Ectodermal cell (in vitro differentiated cells): Measurements from ENCODE around the gene ABHD6.
"Not testable (repeated sequence)": the region's sequence is repeated elsewhere in the genome, so short reads cannot be mapped to it uniquely, and the experiment has no call there.

Experiments
- H3K27ac ChIP-seq: 2 replicates; pipeline ENCODE4 v1.7.0; 2013; ENCODE audit warnings: mild to moderate bottlenecking, low read depth, low read length; ENCODE audit not compliant: insufficient read depth, poor library complexity, severe bottlenecking
- H3K27me3 ChIP-seq: 2 replicates; pipeline ENCODE4 v1.7.0; 2013; ENCODE audit warnings: mild to moderate bottlenecking, low read length; ENCODE audit not compliant: insufficient read depth, control insufficient read depth, poor library complexity, severe bottlenecking
- H3K36me3 ChIP-seq: one replicate; pipeline ENCODE4 v1.7.0; 2013; ENCODE audit warnings: low read length; ENCODE audit not compliant: control insufficient read depth, insufficient read depth
- H3K4me1 ChIP-seq: one replicate; pipeline ENCODE4 v1.7.0; 2013; ENCODE audit warnings: low read length; ENCODE audit not compliant: control insufficient read depth, insufficient read depth
- H3K4me3 ChIP-seq: 2 replicates; pipeline ENCODE4 v1.7.0; 2013; ENCODE audit warnings: low read depth, low read length, control low read depth; ENCODE audit not compliant: insufficient read depth
- H3K9me3 ChIP-seq: 2 replicates; pipeline ENCODE4 v1.7.0; 2013; ENCODE audit warnings: mild to moderate bottlenecking, low read length, moderate library complexity; ENCODE audit not compliant: control insufficient read depth
- WGBS, 2 experiments: methylation state at CpG; one replicate each; pipeline ENCODE4 v1.1.7; 2013; ENCODE audit warnings: missing lambda C conversion rate in 2 of 2; 5-methylcytosine and 5-hydroxymethylcytosine counted together

ABHD6 gene

DNA sequence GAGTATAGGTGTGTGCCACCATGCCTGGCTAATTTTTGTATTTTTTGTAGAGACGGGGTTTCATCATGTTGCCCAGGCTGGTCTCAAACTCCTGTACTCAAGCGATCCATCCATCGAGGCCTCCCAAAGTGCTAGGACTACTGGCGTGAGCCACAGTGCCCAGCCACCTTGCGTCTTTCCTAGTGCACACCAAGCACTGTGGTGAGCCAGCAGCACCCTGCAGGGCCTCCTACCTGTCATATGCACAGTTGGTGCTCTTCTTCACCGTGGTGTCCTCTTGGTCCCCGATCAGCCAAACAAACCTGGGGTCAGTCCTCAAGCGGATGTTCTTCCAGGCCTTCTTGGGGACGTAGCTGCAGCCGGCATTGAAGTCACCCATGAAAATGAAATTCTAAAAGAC, 40.0 kb upstream of the ABHD6 start:
- no peaks in the 10 kb centered on the region for H3K9me3 ChIP-seq
- H3K4me3 ChIP-seq: no peak overlapping the region
- H3K27me3 ChIP-seq: no peaks in the 10 kb centered on the region
- 94 to 96% methylated on average over 10 of the region's 10 CpGs for WGBS, 2 experiments
- H3K36me3 ChIP-seq: no peaks in the 10 kb centered on the region
- no peak overlapping the region for H3K27ac ChIP-seq
- no peaks in the 10 kb centered on the region for H3K4me1 ChIP-seq

DNA sequence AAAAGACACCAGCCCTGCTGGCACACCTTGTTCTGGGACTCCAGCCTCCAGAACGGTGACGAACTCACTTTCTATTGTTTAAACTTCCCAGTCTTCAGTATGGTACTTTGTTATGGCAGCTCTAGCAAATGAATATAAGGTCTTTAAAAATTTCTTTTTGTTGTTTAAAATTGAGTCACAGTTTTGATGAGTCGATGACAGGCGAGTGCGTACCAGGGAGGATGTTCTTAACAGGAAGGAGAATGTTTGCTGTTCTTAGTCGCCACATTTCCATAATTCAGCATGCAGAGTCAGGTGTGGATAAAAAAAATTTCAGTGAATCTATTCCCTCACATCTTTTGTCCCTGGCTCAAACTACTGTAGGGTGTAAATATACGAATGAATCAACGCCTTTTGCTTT, 39.2 kb upstream of the ABHD6 start:
- H3K36me3 ChIP-seq: no peaks in the 10 kb centered on the region
- H3K4me1 ChIP-seq: no peaks in the 10 kb centered on the region
- H3K27ac ChIP-seq: no peak overlapping the region
- no peaks in the 10 kb centered on the region for H3K27me3 ChIP-seq
- no peak overlapping the region for H3K4me3 ChIP-seq
- WGBS, 2 experiments: 92 to 96% methylated on average over 8 of the region's 8 CpGs
- no peaks in the 10 kb centered on the region for H3K9me3 ChIP-seq

DNA sequence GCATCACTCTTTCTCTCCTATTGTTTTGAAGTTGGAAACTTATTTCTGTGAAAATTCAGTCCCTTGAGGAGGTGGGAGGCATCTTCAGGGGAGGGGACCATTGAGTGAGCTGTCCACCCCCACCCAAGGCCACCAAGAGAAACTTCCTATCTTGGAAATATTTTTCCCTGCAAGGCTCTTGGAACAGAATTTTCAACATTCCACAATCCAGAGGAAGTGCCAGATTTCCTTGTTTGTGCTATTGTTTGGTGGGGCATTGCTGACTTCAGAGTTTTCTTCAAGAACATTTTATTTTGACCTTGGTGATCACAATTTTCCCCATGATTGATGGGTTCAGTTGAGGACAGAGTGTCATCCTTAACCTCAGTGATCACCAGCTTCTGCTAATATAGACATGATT, 38.8 kb upstream of the ABHD6 start:
- H3K27me3 ChIP-seq: no peaks in the 10 kb centered on the region
- H3K4me1 ChIP-seq: no peaks in the 10 kb centered on the region
- no peaks in the 10 kb centered on the region for H3K9me3 ChIP-seq
- no peak overlapping the region for H3K27ac ChIP-seq
- no peak overlapping the region for H3K4me3 ChIP-seq
- H3K36me3 ChIP-seq: no peaks in the 10 kb centered on the region

DNA sequence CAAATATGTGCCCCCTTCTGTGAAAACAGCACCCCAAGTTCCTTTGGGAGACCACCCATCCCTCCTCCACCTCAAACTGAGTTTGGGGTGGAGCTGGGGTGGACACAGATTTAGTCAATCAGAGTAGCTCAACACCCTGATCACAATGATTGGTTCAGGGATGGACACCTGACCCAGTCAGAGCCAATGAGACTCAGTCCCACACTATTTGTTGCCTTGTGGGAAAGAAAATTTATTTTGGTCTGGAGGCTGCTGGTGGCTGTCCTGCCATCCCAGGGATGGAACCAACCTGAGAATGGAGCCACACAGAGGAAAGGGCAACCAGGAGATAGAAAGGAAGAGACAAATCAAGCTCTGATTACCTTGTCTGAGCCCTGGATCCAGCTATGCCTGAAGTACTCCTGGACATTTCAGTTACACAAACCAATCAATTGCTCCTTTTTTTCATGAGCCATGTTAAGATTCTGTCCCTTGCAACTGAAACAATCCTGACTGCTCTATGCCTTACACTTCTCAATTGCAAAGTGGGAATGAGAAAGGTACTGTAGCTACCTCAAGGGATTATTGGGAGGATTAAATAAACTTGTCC, 37.4 kb upstream of the ABHD6 start:
- Histone ChIP-seq H3K36me3 (no peaks in the 10 kb centered on the region), H3K4me3 (no peak overlapping the region), H3K27me3 (no peaks in the 10 kb centered on the region), H3K27ac (no peak overlapping the region), H3K9me3 (no peaks in the 10 kb centered on the region), H3K4me1 (no peaks in the 10 kb centered on the region)

DNA sequence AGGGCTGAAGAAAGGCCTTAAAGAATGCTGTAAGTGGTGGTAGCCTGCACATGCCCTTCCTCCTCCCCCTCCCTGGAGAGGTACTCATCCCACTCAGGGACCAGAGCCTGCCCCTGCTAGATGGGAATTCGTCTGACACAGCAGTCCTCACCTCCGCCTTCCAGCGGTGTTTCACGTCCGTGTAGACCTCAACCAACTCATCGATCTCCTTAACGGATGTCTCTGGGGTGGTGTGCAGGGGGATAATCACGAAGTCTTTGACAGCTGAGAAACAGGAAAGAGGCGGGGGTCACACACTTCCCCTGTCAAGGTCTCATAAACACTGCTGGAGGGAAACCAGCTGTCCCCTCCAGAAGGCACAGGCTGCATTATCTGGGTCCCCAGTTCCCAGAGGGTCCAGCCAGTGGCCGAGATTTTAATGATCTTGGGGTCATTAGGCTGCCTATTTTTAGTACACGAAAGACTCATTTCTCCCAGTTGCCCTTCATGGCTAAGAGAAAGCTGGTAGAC, 36.7 kb upstream of the ABHD6 start:
- no peaks in the 10 kb centered on the region for H3K4me1 ChIP-seq
- H3K27me3 ChIP-seq: no peaks in the 10 kb centered on the region
- no peak overlapping the region for H3K27ac ChIP-seq
- no peaks in the 10 kb centered on the region for H3K36me3 ChIP-seq
- WGBS, 2 experiments: 90% methylated on average over 11 of the region's 11 CpGs
- H3K4me3 ChIP-seq: no peak overlapping the region
- H3K9me3 ChIP-seq: no peaks in the 10 kb centered on the region

DNA sequence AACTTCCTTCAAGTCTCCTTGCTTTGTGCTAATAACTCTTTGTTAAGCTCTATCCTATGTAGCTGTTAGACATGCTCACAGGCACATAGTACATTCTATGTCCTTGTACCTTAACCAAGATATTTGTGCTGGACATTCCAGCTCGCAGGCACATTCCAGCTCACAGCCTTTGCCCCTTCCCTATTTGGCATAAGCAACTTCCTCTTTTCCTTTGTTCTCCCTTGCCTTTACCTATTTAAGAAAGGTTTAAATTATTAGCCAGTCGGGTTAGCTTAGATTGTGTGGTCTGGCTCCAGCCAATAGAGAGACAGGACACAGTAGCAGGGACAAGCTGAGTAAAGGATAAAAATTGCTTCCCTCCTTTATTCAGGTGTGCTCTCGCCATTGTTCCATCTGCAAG, 36.1 kb upstream of the ABHD6 start:
- H3K36me3 ChIP-seq, H3K27ac ChIP-seq, H3K9me3 ChIP-seq, H3K4me1 ChIP-seq, H3K4me3 ChIP-seq, H3K27me3 ChIP-seq: not testable (repeated sequence)
- 86 to 95% methylated on average over 3 of the region's 3 CpGs for WGBS, 2 experiments

DNA sequence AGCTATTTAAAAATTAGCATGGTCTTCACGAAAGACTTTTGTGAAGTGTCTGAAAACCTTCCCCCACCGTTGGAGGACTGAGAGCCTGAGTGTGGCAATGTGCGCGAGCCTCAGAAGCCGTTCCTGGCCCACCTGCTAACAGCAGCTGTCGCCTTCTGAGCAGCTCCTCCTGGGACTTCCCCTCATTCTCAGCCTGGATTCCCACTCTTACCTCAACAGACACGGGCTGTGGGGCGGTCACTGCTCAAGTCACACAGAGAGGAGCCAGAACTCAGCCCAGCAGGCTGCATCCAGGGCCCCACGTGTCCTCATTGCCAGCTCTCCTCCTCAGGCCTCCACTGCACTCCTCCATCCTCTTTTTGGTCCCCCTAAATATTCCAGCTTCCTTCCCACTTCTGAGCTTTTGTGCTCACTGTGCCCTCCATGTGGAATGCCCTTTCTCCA, 34.7 kb upstream of the ABHD6 start:
- H3K36me3 ChIP-seq: no peaks in the 10 kb centered on the region
- no peak overlapping the region for H3K27ac ChIP-seq
- 87 to 89% methylated on average over 9 of the region's 9 CpGs for WGBS, 2 experiments
- H3K9me3 ChIP-seq: no peaks in the 10 kb centered on the region
- H3K4me1 ChIP-seq: no peaks in the 10 kb centered on the region
- H3K27me3 ChIP-seq: no peaks in the 10 kb centered on the region
- no peak overlapping the region for H3K4me3 ChIP-seq

DNA sequence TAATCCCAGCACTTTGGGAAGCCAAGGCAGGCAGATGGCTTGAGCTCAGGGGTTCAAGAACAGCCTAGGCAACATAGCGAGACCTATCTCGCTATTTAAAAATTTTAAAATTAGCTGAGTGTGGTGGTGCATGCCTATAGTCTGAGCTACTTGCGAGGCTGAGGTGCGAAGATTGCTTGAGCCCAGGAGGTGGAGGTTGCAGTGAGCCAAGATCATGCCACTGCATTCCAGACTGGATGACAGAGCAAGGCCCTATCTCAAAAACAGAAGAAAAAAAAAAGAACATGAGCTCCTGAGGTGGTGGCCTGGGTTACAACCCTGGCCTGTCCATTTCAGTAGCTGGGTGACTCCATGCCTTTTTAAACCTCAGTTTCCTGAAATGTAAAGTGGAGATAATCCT, 34.1 kb upstream of the ABHD6 start:
- no peaks in the 10 kb centered on the region for H3K36me3 ChIP-seq
- H3K4me1 ChIP-seq: no peaks in the 10 kb centered on the region
- H3K4me3 ChIP-seq: no peak overlapping the region
- no peaks in the 10 kb centered on the region for H3K27me3 ChIP-seq
- WGBS, 2 experiments: 93 to 96% methylated on average over 4 of the region's 4 CpGs
- no peak overlapping the region for H3K27ac ChIP-seq
- no peaks in the 10 kb centered on the region for H3K9me3 ChIP-seq

DNA sequence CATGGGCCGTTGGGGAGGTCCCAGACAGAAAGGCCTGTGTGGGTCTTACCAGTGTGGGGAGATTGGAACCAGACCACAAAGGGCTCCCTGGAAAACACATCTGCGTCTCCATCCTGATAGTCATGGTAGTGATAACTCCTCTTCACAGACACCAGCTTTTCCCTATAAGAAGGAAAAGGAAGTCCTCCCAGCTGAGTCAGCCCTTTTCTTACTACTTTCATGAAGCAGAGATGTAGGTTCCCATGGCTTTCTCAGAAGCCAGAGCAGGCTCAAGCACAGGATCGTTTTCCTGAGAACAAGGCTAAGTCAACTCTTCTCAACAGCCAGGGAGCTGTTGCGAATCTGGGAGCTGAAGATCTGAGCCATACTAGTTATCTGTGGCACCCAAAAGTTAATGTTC, 32.9 kb upstream of the ABHD6 start:
- H3K4me1 ChIP-seq: no peaks in the 10 kb centered on the region
- WGBS, 2 experiments: 92 to 94% methylated on average over 4 of the region's 4 CpGs

DNA sequence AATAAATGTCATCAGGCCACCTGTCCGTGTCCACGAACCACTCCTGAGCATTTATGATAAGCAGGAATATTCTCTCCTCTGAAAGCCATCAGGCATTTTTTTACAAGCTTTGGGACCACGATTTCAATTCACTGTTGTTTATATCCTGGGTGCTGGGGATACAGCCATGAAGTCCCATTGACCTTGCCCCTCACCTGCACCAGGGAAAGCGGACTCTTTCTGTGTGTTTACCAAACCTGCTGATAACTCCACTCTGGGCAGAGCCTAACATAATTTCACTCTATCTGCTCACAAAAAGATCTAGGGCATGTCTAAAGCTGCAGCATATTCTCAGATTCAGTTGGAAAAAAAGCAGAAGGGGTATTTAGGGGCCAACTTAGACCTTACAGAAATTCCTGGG, 31.6 kb upstream of the ABHD6 start:
- Histone ChIP-seq H3K4me1 (no peaks in the 10 kb centered on the region), H3K4me3 (no peak overlapping the region), H3K27ac (no peak overlapping the region), H3K9me3 (no peaks in the 10 kb centered on the region), H3K36me3 (no peaks in the 10 kb centered on the region), H3K27me3 (no peaks in the 10 kb centered on the region)
- 89% methylated on average over 4 of the region's 4 CpGs for WGBS, 2 experiments

More for the DNA sequence above, 32.9 kb upstream of the ABHD6 start:
- H3K36me3 ChIP-seq: no peaks in the 10 kb centered on the region
- no peaks in the 10 kb centered on the region for H3K27me3 ChIP-seq
- H3K27ac ChIP-seq: no peak overlapping the region
- no peak overlapping the region for H3K4me3 ChIP-seq
- no peaks in the 10 kb centered on the region for H3K9me3 ChIP-seq
